Fibroblast of pulmonary artery (primary cell): ENCODE results near the gene TBX15.

Experiments
- DNase-seq: peaks from one replicate; pipeline ENCODE4 v3.0.0-alpha.2; 2010; ENCODE audit warnings: low read depth
- H3K4me3 ChIP-seq: replicated peaks from 2 replicates; pipeline ENCODE4 v1.5.1; 2011; ENCODE audit warnings: low read depth, mild to moderate bottlenecking, control low read depth, low read length, moderate library complexity
- TF ChIP-seq, protein P1 (sequence below): IDR thresholded peaks from 2 replicates; pipeline ENCODE4 v1.5.1; 2011; ENCODE audit warnings: mild to moderate bottlenecking, control low read depth, low read length, inconsistent platforms; ENCODE audit errors: missing control alignments

TBX15 gene

GRCh38 chr1:118902711-118903191, 85.4 kb downstream of the TBX15 start:
- TF ChIP-seq, protein P1, sequence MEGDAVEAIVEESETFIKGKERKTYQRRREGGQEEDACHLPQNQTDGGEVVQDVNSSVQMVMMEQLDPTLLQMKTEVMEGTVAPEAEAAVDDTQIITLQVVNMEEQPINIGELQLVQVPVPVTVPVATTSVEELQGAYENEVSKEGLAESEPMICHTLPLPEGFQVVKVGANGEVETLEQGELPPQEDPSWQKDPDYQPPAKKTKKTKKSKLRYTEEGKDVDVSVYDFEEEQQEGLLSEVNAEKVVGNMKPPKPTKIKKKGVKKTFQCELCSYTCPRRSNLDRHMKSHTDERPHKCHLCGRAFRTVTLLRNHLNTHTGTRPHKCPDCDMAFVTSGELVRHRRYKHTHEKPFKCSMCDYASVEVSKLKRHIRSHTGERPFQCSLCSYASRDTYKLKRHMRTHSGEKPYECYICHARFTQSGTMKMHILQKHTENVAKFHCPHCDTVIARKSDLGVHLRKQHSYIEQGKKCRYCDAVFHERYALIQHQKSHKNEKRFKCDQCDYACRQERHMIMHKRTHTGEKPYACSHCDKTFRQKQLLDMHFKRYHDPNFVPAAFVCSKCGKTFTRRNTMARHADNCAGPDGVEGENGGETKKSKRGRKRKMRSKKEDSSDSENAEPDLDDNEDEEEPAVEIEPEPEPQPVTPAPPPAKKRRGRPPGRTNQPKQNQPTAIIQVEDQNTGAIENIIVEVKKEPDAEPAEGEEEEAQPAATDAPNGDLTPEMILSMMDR: no peak
- H3K4me3 ChIP-seq: no peak overlapping the region
- DNase-seq: no peak

DNA sequence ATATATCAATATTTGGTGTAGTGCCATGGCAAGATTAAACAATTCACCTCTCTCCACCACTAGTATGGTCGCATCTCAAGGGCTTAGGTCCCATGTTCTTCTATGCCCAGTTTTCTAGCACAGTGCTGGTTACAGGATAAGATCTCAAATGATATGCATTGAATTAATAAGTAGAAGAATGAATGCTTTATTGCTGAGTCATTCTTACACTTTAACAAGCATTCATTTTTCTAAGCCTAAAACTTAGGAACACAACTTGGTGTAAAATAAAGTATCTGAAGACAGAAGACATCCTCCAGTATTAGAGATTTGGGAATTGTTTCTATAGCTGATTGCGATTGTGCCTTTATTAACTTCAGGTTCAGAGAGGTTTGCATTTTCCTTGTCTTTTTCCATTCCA, 85.8 kb downstream of the TBX15 start:
- TF ChIP-seq, protein P1: no peak
- no peak for DNase-seq
- H3K4me3 ChIP-seq: no peak overlapping the region

GRCh38 chr1:118900643-118901440, 87.3 kb downstream of the TBX15 start:
- no peak overlapping the region for H3K4me3 ChIP-seq
- TF ChIP-seq, protein P1: no peak
- DNase-seq: no peak

DNA sequence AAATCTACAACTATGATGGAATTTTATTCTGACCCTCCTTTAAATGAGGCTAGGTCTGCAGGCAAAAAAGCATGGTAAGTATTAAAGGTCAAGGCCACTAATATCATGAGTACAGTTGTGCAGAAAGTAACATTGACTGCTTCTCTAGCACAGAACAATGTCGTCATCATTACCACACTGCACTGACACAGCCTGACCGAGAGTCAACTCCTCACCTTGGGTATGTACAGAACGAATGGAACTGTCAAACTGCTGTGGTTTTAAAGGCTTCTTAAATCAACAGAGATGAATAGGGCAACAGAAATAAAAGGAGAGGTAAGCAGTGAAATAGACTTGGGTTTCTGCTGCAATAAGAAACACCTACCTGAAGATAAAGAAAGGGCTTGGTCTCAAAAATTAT, 88.8 kb downstream of the TBX15 start:
- DNase-seq: no peak
- TF ChIP-seq, protein P1: no peak
- H3K4me3 ChIP-seq: no peak overlapping the region

- no peak for DNase-seq
- no peak overlapping the region for H3K4me3 ChIP-seq
- TF ChIP-seq, protein P1: no peak
These were observed 89.4 kb downstream of the TBX15 start for GRCh38 chr1:118898712-118899111.

DNA sequence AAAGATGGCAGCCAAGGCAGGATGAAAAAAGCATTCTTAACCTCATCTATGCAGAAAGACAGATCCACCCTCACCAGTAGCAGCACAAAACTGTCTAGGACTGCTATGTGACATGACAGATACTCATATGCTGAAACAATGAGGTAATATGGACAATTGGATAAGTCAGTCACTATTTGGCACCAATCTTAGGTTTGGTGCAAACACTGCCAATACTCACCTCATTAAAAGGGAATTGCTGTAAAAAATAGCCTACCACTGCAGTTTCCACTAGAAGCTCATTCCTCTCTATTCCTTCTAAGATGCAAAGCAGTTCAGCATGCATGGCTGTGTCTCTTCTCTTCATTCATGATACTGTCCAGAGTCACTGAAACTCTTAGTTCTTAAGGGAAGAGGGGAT, 91.7 kb downstream of the TBX15 start:
- no peak overlapping the region for H3K4me3 ChIP-seq
- TF ChIP-seq, protein P1: no peak
- DNase-seq: no peak

DNA sequence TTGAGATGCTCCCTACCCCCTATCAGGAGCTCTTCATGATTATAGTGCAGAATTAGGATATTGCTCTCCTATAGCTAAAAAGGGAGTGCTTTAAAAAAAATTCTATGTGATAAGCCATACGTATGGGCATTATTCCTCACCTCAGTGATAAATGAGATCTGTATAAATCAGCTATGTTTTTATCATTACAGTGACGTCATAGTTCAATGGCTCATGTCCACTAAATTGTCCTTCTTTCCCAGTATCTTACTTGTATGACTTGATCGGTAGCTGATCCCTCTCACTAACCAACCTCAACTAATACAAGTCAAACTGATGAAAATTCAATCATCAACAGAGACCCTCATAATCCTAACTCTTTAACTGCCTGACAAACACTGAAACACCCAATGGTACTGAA, 93.3 kb downstream of the TBX15 start:
- H3K4me3 ChIP-seq: no peak overlapping the region
- DNase-seq: no peak
- TF ChIP-seq, protein P1: no peak
